ENCODE measurements around the gene GLOD4. TPM values are rescaled to one million over a fixed set of nuclear protein-coding genes. Genes with fewer than 3 reads are reported as not detected.

Gene GLOD4
- total RNA-seq, 3 donors from 2014 or later, result 47.5 to 61.1 (median 59.9) TPM

- intact Hi-C loops (cut with DNase I; ENCODE audit: low total_unique reads), result no loop called here
- Histone ChIP-seq H3K4me1 (peaks cover 0 to 10% of the 10 kb centered on the region in 2 donors), H3K27me3 (no peaks in the 10 kb centered on the region), H3K4me3 (peak overlapping the region; percentile 74 to 86 (median 75)), H3K27ac (peak overlapping the region; percentile 48 to 85), H3K36me3 (no peaks in the 10 kb centered on the region), H3K9me3 (no peaks in the 10 kb centered on the region)
- DNase-seq (ENCODE audit: low spot score in 2 of 2), result no peak
- TF ChIP-seq POLR2AphosphoS5 (IDR thresholded peaks at IDR 0.05) (no peak), POLR2A (IDR thresholded peaks at IDR 0.05) (no peak)
- TF ChIP-seq, protein P1, sequence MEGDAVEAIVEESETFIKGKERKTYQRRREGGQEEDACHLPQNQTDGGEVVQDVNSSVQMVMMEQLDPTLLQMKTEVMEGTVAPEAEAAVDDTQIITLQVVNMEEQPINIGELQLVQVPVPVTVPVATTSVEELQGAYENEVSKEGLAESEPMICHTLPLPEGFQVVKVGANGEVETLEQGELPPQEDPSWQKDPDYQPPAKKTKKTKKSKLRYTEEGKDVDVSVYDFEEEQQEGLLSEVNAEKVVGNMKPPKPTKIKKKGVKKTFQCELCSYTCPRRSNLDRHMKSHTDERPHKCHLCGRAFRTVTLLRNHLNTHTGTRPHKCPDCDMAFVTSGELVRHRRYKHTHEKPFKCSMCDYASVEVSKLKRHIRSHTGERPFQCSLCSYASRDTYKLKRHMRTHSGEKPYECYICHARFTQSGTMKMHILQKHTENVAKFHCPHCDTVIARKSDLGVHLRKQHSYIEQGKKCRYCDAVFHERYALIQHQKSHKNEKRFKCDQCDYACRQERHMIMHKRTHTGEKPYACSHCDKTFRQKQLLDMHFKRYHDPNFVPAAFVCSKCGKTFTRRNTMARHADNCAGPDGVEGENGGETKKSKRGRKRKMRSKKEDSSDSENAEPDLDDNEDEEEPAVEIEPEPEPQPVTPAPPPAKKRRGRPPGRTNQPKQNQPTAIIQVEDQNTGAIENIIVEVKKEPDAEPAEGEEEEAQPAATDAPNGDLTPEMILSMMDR (IDR thresholded peaks at IDR 0.05), result no peak
These were observed 49.0 kb downstream of the GLOD4 start for GRCh38 chr17:732902-733720.

GRCh38 chr17:732067-732901 is 49.8 kb downstream of the GLOD4 start, which contains the start of gene TLCD3A:
TSS of gene TLCD3A (plus strand) at chr17:732596. CDS start at chr17:732648, 52 bp downstream.
- intact Hi-C loops (cut with DNase I; ENCODE audit: low total_unique reads), result no loop called here
- TF ChIP-seq POLR2A (IDR thresholded peaks at IDR 0.05), result no peak
- Histone ChIP-seq H3K9me3 (no peaks in the 10 kb centered on the region), H3K27me3 (no peaks in the 10 kb centered on the region), H3K4me1 (peaks cover 0 to 10% of the 10 kb centered on the region in 2 donors), H3K4me3 (peak within 1 kb of the TSS; percentile 74 to 86 (median 75)), H3K36me3 (no peaks in the 10 kb centered on the region), H3K27ac (peak within 1 kb of the TSS; percentile 67 to 85)
- no peak for DNase-seq (ENCODE audit: low spot score in 2 of 2)

GRCh38 chr17:731644-732066 is 50.4 kb downstream of the GLOD4 start:
- H3K36me3 ChIP-seq, result no peaks in the 10 kb centered on the region
- H3K27ac ChIP-seq, result peak overlapping the region; percentile 67 to 85
- TF ChIP-seq POLR2A (IDR thresholded peaks at IDR 0.05) (no peak), POLR2AphosphoS5 (IDR thresholded peaks at IDR 0.05) (no peak)
- TF ChIP-seq, protein P1 (IDR thresholded peaks at IDR 0.05), result no peak
- DNase-seq (ENCODE audit: low spot score in 2 of 2), result no peak
- intact Hi-C loops (cut with DNase I; ENCODE audit: low total_unique reads), result no loop called here
- no peaks in the 10 kb centered on the region for H3K9me3 ChIP-seq
- H3K4me3 ChIP-seq, result peak overlapping the region; percentile 74 to 86 (median 75)
- no peaks in the 10 kb centered on the region for H3K27me3 ChIP-seq
- peaks cover 0 to 10% of the 10 kb centered on the region in 2 donors for H3K4me1 ChIP-seq

- no peaks in the 10 kb centered on the region for H3K27me3 ChIP-seq
- no peaks in the 10 kb centered on the region for H3K9me3 ChIP-seq
- no peak overlapping the region for H3K27ac ChIP-seq
- intact Hi-C loops (cut with DNase I; ENCODE audit: low total_unique reads), result no loop called here
- no peak for DNase-seq (ENCODE audit: low spot score in 2 of 2)
- no peak overlapping the region for H3K4me3 ChIP-seq
- H3K4me1 ChIP-seq, result peaks cover 0 to 10% of the 10 kb centered on the region in 2 donors
- no peaks in the 10 kb centered on the region for H3K36me3 ChIP-seq
- TF ChIP-seq POLR2A (IDR thresholded peaks at IDR 0.05) (no peak), POLR2AphosphoS5 (IDR thresholded peaks at IDR 0.05) (no peak)
- TF ChIP-seq, protein P1 (IDR thresholded peaks at IDR 0.05), result no peak
These were observed 53.2 kb downstream of the GLOD4 start for GRCh38 chr17:728911-729310.

DNA sequence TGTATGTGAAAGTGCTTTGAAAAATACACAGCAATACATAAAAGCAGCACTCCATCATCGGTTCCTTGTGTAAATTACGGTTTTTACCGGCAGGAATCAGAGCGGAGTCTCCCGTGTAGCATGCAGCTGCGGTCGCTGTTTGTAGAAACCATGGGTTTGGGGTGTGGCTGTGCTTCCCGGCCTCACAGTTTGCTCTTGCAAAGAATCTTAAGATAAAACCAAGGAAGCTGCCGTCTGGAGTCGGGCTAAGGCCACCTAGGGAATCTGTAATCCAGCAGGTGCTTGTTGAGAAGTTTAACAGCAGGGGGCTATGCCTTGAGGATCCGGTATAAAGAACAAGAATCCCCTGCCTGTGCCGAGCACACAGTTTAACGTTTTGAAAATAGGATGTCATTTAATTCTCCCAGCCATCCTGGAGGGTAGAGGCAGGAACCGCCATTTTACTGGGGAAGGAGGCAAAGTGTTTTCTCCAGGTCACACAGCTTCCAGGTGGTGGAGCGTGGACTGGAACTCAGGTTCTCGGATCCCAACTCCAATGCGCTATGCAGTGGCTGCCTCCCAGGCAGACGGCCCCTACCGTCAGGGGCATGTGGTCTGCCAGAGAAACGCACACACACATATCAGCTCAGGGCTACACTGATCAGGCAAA is 55.7 kb downstream of the GLOD4 start:
- no peaks in the 10 kb centered on the region for H3K27me3 ChIP-seq
- no peaks in the 10 kb centered on the region for H3K36me3 ChIP-seq
- H3K27ac ChIP-seq, result no peak overlapping the region
- DNase-seq (ENCODE audit: low spot score in 2 of 2), result no peak
- TF ChIP-seq POLR2A (IDR thresholded peaks at IDR 0.05) (no peak), POLR2AphosphoS5 (IDR thresholded peaks at IDR 0.05) (no peak)
- TF ChIP-seq, protein P1 (IDR thresholded peaks at IDR 0.05), result no peak
- peaks cover 0 to 3% of the 10 kb centered on the region in 2 donors for H3K4me1 ChIP-seq
- H3K4me3 ChIP-seq, result no peak overlapping the region
- no peaks in the 10 kb centered on the region for H3K9me3 ChIP-seq
- intact Hi-C loops (cut with DNase I; ENCODE audit: low total_unique reads), result no loop called here
